Measurements from ENCODE around the gene RTN4RL1. TPM values are rescaled to one million over a fixed set of nuclear protein-coding genes. Genes with fewer than 3 reads are reported as not detected.

Gene RTN4RL1
- total RNA-seq, 1 experiment from 2014 or later = 0.22 TPM

DNA sequence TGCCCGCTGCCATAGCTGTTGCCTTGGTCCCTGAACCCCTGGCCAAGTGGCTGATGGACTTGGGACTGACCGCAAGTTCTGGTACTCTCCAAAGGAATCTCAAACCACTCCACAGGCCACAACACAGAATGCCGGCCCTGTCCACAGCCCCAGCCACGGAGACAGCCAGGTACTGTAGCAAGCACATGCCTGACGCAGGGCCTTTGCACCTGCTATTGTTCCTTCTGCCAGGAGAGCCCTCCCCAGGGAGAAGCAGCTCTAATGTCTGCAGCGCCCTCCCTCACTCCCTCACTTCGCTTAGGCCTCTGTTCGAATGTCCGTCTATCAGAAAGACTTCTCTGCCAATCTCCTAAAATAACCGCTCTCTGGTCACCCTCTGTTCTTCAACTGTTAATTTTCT, 15.4 kb downstream of the RTN4RL1 start:
- Mint-ChIP-seq H3K27me3 (ENCODE audit: low read depth) (peaks cover 59% of the 10 kb centered on the region), H3K27ac (no peak overlapping the region), H3K4me1 (peaks cover 14 to 15% of the 10 kb centered on the region in 2 experiments), H3K9me3 (no peaks in the 10 kb centered on the region; a peak in 2 of 5 replicates), H3K4me3 (no peak overlapping the region), H3K36me3 (ENCODE audit: insufficient read depth in 1 of 3, low read depth in 3 of 3) (no peaks in the 10 kb centered on the region)
- Histone ChIP-seq H4K5ac (ENCODE audit: insufficient read length, low read depth, low read length) (no peak overlapping the region), H3K4me2 (ENCODE audit: insufficient read depth, insufficient read length, low read length) (no peak overlapping the region), H2BK120ac (ENCODE audit: low read depth, low read length, poor library complexity, severe bottlenecking) (no peak overlapping the region), H2AFZ (ENCODE audit: low read length) (no peak overlapping the region), H2BK20ac (ENCODE audit: low read depth, low read length, poor library complexity, severe bottlenecking) (no peak overlapping the region), H3K9ac (ENCODE audit: extremely low read depth, insufficient read length, low read length) (no peak overlapping the region), H3K23ac (ENCODE audit: insufficient read length, low read depth, low read length) (no peak overlapping the region), H3K14ac (ENCODE audit: insufficient read depth, low read length) (no peak overlapping the region), H4K8ac (replicated peaks; ENCODE audit: insufficient read length, low read depth, low read length) (no peak overlapping the region), H3K79me2 (ENCODE audit: insufficient read depth, low read length) (no peaks in the 10 kb centered on the region), H3K56ac (ENCODE audit: insufficient read length, low read depth, low read length) (no peak overlapping the region), H2BK5ac (ENCODE audit: insufficient read length, low read length) (no peak overlapping the region), H4K20me1 (ENCODE audit: control insufficient read depth, insufficient read depth, insufficient read length) (peaks cover 2% of the 10 kb centered on the region), H3K79me1 (ENCODE audit: insufficient read depth, low read depth, low read length, poor library complexity, severe bottlenecking) (no peaks in the 10 kb centered on the region), H2AK5ac (ENCODE audit: insufficient read length, low read length) (no peak overlapping the region), H3K4ac (ENCODE audit: low read depth, low read length) (no peak overlapping the region), H3K9me3 (ENCODE audit: control insufficient read depth, low read depth, low read length) (no peaks in the 10 kb centered on the region), H2BK15ac (ENCODE audit: low read depth, low read length) (no peak overlapping the region), H3K4me1 (ENCODE audit: insufficient read depth, low read length) (no peaks in the 10 kb centered on the region; the same call in 1 of the 2 replicates), H3K27me3 (ENCODE audit: insufficient read depth, low read length) (no peaks in the 10 kb centered on the region; the same call in 1 of the 2 replicates), H3K27ac (ENCODE audit: insufficient read length, low read depth, low read length) (no peak overlapping the region), H3K18ac (ENCODE audit: insufficient read length, low read depth, low read length) (no peak overlapping the region), H3K23me2 (ENCODE audit: insufficient read length, low read depth, low read length, poor library complexity, severe bottlenecking) (no peaks in the 10 kb centered on the region), H4K91ac (ENCODE audit: insufficient read length, low read depth, low read length) (no peak overlapping the region), H3T11ph (ENCODE audit: low read length) (no peak overlapping the region), H2BK12ac (ENCODE audit: insufficient read length, low read depth, low read length) (no peak overlapping the region)
- no peak for DNase-seq
- TF ChIP-seq CTCF (conservative IDR thresholded peaks at IDR 0.05) = no peak
- no CpG with 5 or more reads among the region's 10 CpGs for whole genome bisulfite sequencing (ENCODE audit: extremely low coverage, insufficient read length, low lambda C conversion rate)

All from H9 (cell line).